ENCODE data around the gene GPATCH1.

Gene GPATCH1

DNA sequence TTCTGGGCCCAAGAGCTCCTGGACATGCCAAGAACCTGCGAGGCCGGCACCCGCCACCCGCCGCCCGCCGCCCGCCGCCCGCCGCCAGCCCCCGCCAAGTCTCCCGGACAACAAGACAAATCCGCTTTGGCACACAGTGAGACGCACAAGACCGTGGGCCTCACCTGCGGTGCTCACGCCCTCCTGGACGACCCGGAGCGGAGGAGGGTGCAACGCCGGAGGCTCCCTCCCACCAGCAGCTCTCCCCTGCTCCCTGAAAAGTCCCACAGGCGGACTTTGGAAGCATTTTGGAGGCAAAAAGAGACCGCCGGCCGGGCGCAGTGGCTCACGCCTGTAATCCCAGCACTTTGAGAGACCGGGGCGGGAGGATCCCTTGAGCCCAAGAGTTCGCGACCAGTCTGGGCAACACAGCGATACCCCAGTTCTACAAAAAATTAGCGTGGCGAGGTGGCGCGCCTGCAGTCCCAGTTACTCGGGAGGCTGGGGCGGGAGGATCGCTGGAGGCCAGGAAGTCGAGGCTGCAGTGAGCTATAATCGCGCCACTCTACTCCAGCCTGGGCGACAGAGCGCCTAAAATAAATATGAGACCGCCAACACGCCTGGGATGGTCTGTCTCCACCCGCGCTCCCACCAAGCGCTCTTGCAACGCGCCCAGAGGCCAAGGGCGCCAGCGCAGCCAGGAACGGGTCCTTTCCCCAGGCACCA, 17.1 kb upstream of the GPATCH1 start:
- DNase-seq = no peak

DNA sequence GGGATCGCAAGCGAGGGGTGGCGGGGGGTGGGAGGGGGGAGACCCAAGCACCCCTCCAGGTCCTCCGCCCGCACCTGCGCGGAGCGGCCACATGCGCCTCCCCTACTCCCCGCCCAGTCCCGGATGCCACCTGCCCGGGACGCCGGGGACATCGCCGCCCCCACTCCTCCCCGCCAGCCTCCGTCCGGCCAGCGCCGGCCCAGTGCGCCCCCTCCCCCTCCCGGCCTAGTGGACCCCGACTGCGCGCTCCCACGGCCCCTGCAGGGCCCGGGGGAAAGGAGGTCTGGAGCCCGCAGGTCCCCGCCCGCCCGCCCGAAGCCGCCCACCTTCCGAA, 16.6 kb upstream of the GPATCH1 start:
- DNase-seq = peak in 1 of 4 experiments; percentile 5

DNA sequence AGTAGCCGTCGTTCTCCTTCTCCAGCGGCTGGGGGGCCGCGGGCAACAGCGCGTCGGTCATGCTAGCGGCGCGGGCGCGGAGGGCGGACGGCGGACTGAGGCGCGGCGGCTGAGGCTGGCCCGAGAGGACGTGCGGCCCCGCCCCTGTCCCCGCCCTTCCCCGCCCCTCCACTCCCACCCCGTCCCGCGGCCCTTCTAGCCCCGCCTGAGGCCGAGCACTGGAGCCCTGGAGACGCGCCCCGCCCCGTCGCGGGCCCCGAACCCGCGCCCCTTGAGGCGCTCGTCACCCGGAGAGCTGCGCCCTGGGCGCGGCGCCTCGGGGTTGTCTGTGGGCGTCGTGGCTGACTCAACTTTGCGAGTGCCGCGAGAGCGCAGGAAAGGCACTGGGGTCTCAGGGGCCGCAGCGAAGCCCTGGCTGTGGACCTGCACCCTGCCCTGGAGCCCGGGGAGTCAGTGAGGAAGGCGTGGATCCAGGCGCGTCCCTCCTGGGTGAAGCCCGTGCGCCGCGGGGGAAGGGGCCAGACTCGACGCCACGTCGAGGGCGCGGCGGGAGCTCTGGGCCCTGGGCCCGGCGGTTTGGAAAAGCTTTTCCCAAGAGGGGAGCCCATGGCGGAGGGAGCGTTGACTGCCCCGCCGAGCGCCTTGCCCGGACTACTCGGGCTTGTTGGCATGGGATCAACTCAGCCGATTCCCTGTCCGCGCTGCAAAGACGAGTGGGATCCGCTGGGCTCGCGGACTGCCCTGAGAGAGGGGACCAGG, 16.0 kb upstream of the GPATCH1 start, which contains the start of gene RHPN2:
RHPN2 (minus strand) TSS at position 97 of the 759 bp plus-strand sequence; CDS start at position 61, 36 bp downstream.
- peak in 1 of 4 experiments; percentile 10 for DNase-seq

DNA sequence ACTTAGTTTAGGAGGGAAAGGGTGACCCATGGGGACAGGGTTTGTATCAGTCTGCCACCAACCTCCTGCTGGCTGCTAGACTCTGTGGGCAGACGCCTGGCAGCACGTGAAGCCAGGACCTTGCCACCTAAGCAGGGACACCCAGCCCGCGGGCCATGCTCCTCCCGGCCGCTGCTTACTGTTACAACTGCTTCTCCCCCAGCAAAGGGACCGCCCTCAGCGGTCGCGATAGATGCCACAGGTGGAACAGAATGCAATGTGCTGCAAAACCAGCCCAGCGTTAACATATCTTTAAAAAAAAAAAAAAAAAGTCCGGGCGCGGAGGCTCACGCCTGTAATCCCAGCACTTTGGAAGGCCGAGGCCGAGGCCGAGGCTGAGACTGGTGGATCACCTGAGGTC, 14.4 kb upstream of the GPATCH1 start:
- DNase-seq = no peak

DNA sequence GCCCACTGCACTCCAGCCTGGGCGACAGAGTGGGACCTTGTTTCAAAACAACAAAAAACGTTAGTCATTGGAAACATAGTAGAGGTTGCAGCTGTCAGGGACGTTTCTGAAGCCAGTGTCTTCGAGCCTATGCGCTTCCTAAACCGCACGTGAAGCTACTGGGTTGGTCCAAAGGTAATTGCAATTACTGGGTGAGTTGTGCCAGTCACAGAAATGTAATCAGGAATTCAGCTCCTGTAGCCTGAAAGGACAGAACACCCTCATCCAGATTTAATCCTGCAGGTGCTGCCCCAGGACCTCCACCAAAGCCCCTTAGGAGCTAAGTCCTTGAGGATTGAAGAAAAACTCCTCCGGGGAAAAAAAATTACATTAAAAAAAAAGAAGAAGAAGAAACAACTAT, 13.9 kb upstream of the GPATCH1 start:
- DNase-seq = no peak

DNA sequence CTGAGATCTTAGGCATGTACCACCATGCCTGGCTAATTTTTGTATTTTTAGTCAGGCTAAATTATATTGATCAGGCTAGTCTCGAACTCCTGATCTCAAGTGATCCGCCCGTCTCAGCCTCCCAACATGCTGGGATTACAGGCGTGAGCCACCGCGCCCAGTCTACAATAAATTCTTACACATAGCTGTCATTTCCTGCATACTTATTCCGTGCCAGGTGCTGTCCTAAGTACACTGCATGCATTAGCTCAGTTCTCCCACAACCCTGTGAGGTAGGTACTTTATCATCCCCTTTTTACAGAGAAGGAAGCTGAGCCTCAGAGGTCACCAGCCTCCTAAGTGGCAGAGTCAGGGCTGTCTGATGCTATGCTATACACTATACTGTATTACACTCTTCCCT, 9.1 kb upstream of the GPATCH1 start:
- DNase-seq = no peak

DNA sequence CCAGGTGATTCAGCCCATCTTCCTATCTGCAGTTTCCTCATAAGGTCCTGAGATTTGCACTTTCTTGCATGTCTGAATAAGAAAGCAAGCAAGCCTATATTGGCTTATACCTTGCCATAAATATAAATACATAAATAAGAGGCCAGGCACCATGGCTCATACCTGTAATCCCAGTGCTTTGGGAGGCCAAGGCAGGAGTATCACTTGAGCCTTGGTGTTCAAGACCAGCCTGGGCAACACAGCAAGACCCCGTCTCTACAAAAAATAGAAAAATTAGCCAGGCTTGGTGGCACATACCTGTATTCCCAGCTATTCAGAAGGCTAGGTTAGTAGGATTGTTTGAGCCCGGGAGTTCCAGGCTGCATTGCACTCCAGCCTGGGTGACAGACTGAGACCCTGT, 5.5 kb upstream of the GPATCH1 start:
- no peak for DNase-seq

DNA sequence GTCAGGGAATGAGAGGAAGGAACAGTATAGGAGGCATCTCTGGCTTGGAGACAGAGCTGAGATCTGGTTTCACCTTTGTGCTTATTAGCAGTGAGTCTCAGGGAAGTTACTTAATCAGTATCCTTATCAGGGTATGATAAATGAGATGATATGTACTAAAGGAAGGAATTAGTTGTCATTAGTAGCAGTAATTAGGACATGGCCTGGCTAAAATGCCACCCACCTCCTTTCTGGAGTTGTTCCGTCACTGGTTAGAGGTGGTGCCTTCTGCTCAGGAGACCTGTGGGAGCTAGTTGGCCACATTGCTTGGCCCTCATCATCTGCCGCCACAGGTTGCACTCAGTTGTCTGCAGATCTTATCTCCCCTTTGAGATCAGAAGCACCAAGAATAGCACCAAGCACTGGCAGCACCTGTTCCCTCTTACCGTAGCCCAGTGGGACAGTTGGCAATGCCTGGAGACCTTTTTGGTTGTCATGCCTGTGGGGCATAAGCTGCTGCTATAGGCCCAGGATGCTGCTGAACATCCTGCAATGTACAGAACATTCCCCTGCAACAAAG, 4.7 kb downstream of the GPATCH1 start:
- DNase-seq = no peak

DNA sequence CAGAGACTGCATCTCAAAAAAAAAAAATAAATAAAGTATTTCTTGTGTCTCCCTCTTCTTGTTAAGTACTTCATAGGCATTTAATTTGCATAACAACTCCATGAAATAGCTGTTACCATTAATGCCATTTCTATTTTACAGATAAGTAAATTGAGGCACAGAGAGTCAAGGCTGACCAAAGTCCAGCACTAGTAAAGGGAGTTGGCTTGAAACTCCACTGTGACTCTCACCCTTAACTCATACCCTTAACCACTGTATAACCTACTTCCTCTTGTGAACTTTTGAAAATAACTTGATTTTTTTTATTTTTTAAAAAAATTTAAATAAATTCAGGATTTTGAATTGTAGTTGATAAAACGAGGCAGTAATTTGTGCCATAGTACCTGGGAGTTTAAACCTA, 6.0 kb downstream of the GPATCH1 start:
- no peak for DNase-seq

DNA sequence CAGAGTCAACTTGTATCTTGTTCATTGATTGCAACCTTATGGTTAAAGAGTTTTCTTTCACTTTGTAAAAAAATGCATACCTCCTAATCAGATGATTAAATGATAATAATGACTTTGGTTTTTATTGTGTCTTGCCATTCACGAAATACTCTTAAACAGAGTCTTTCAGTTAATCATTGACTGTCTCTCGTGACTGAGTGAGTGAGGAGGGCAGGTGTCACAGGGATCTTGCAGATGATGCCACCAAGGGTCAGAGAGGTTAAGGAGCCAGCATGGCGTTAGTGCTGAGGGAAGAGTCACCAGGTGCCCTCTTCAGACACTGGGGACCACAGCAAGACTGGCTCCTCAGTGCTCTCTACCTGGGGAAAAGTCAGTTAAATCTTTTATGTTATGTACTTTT, 8.0 kb downstream of the GPATCH1 start:
- no peak for DNase-seq

DNA sequence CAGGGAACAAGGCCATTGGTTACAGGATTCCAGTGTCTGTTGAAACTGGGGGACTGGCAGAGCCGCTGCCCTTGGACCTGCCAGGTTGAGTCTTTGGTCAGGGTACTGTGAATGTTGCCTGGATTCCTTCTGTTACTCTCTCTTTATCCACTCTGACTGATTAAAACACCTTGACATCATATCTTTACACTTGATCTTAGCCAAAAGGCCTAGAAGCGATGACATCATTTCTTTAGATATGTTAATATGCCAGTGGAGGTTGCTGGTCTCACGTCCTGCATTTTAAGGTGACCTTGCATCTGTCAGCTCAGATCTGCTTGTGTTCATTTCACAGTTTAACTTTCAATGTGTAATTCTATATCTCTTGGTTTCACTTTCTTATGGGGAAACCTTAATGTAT, 9.2 kb downstream of the GPATCH1 start:
- DNase-seq = no peak

DNA sequence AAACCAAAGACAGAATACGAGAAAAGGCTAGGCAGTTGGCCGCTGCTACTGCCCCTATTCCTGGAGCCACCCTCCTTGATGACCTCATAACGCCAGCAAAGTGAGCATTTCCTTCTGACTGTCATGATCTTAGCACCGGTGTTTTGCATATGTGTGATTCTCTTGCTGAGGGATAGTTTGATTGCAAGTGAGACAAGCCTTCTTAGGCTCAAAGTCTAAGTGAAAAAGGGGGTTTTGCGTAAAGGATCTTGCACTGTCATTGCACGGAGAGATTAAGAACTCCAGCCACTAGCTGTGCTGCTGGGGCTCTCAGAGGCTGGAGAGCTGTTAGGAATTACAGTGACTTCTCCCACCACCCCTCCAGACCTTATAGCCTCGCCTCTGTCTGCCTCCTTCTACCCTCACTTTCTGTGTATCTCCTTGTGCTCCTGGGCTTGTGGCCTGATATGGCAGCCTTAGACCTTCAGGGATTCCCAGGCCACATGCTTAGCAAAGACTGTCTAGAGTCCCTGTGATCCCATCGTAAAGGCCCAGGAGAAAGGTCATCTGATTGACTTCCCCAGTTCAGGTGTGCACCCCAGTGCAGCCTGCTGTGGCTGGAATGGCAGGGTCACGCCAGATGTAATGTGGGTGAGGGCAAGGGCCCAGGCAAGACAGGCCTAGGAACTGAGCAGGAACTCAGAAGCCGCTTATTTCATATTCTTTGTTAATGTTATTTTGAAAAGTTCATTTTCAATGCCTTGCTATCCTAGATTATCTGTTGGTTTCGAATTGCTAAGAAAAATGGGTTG, 12.6 kb downstream of the GPATCH1 start:
- no peak for DNase-seq

DNA sequence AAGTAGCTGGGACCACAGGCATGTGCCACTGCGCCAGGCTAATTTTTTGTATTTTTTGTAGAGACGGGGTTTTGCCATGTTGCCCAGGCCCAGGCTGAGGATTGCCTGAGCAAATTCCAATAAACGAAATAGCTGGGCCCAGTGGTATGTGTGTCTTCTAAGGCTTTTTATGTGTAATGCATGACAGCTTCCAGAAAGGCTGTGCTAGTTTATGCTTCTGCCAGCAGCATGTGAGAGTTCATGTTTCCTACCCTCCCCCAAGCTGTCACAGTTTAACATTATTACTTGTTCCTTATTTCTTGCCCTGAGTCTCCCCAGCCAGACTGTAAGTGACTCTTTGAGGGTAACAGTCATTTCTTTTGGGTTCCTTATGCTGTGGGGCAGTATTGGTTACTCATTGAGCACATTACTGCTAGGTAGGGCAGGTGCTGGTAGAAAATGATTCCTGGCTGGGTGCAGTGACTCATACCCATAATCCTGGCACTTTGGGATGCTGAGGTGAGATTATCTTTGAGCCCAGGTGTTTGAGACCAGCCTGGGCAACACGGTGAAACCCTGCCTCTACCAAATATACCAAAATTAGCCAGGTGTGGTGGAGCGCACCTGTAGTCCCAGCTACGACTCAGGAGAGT, 13.6 kb downstream of the GPATCH1 start:
- no peak for DNase-seq

DNA sequence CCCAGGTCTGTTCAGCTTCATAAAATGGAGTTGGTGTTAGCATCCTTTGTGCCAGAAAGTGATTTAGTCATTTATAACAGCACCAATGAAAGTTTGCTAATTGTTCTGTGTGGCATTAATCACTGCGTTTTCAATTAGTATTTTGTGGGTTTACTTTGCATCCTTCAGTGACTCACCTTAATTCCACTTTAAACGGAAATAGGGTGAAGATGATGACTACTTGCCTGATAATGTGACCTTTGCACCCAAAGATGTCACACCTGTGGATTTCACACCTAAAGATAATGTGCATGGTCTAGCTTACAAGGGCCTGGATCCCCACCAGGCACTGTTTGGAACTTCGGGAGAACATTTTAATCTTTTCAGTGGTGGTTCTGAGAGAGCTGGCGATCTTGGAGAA, 15.0 kb downstream of the GPATCH1 start:
- no peak for DNase-seq

DNA sequence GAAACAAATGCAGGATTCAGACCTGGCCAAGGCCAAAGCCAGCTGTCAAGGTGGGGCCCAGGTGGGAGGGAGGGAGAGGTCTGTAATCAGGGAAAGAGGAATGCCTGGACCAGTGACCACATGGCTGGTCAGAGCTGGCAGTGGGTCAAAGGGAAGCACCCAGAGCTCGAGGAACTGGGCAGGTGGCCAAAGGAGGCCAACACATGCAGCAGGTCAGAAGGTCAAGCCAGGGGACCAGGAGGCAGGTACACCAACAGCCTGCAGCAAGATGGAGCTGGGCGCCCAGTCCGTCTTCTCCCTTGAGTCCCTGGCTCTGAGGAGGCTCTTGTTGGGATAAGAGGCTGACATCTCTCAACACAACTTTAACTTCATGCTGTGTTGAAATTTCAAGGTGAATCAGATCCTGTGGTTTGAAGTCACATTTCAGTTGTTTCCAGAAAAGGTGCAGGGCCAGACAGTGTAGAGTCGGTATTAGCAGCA, 17.1 kb downstream of the GPATCH1 start:
- no peak for DNase-seq

DNA sequence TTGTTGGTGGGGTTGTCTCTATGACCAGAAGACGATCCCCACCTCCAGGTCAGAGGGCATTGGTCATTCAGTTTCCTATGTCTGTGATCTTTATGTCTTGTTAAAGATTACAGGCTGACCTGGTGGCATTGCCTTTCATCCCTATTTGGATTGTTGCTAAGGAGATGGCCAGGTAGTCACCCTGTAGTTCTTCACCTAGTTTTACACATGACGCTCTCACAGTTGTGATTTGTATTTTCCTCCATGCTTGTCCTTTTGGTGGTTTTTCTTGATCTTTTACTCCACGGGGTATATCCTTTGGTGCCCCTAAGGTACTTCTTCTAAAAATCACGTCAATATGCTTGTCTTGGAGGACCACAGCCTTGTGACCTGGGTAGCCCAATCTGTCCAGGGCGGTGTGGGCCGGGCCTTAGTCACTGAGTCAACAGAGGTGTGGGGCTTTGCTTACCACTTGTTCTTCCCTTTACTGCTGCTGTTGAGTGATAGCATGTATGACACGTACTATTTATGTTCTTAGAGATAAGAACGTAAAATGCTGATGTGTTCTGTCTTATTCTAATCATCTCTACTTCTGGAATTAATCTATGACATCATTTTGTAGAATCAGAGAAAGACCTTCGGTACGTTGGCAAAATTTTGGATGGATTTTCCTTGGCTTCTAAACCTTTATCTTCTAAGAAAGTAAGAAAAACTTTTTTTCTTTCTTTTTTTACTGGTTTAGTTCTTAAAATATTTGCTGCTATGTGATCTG, 20.1 kb downstream of the GPATCH1 start:
- DNase-seq = no peak

DNA sequence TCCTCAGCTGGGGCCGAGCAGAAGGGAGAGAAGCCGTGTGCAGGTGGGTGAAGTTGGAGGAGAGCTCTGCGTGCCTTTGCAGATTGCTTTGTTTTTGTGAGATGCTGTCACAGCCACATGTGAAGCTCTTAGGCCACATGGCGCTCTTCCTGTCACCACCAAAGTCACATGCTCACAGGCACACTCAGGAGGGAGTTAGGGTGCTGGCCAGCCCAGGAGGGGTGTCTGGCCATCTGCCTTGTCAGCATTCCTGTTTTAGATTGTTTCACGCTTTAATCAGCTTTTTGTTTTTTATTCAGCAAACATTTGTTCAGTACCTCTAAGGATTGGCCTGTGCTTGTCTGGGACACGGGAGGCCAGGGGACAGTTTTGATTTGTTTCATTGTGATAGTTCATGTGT, 21.9 kb downstream of the GPATCH1 start:
- DNase-seq = no peak

DNA sequence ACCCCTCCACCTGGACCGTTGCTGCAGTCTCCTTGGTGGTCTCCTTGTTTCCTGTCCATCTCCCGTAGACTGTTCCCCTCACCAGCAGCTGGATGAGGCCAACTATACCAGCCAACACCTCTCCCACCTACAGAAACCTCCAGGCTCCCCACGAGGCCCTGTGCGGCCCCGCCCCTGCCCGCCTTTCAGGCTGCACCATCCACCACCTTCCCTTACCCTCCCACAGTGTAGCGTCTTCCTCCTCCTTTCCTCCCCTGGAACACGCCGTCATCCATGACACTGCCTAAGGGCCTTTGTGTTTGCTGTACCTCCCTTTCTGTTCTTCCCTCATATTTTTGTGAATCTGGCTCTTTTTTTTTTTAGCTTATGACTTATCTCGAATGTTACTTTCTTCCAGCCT, 27.2 kb downstream of the GPATCH1 start:
- no peak for DNase-seq

DNA sequence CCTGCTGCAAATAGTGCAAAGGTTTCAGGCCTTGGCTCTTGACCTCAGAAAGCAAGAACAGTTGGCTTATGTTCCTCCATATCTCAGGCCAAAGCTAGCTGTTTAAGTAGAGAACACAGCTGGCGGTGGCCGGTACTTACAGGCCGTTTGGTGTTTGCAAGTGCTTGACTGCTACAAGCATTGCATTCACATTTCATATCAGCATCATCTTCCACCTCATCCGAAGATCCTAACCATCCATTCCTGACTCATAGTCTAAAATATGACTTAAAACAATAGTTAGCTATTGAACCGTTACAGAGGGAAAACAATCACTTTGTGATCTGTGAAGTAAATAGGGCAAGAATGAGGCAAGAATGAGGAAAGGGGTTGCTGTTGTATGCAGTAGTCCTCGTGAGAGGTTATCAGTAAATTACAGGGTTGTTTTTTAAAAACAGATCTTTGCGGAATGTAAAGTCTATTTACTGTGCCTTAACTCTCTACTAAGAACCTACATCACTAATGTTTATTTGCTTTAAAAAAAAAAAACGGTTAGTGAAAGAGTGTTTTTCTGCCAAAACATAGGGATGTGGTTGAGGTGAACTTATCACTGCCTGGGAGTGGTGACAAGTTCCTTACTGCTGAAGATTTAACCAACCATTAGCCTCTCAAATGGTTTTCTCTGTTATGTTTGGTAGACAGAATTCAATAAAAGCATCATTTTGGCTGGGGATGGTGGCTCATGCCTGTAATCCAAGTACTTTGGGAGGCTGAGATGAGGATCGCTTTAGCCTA, 29.3 kb downstream of the GPATCH1 start:
- no peak for DNase-seq

DNA sequence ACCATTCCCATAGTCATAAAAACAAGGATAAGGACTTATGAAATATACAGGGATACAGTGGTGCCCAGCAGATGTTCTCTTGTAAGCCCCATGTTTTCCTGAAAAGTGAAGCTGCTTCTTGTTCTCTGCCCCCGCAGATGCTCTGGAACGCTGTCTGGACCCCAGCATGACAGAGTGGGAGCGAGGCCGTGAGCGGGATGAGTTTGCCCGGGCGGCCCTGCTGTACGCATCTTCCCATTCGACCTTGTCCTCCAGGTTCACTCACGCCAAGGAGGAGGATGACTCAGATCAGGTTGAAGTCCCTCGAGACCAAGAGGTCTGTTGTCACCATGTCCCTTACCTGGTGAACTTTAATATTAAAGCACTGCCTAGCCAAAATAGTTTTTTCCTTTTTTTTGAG, 30.6 kb downstream of the GPATCH1 start:
- no peak for DNase-seq

DNA sequence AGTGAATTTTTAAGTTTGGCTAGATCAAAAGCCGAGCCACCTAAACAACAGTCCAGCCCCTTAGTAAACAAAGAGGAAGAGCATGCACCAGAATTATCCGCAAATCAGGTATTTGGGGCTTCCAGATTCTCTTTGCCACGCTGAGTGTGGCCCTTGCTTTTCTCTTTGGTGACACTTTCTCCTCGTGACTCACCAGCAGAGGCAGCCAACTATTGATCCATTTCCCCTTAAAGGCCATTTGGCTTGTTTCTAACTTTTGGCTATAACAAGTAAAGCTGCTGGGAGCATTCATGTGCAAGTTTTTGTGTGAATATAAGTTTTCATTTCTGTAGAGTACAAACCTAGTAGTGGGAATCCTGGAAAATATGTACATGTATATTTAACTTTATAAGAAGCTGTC, 33.3 kb downstream of the GPATCH1 start:
- no peak for DNase-seq

Measured in activated naive CD4-positive, alpha-beta T cell (primary cell).